Measurements from ENCODE around the gene GLCE.

GRCh38 chr15:69292826-69293420 lies 132.5 kb downstream of the GLCE start:
- TF ChIP-seq, protein P1, sequence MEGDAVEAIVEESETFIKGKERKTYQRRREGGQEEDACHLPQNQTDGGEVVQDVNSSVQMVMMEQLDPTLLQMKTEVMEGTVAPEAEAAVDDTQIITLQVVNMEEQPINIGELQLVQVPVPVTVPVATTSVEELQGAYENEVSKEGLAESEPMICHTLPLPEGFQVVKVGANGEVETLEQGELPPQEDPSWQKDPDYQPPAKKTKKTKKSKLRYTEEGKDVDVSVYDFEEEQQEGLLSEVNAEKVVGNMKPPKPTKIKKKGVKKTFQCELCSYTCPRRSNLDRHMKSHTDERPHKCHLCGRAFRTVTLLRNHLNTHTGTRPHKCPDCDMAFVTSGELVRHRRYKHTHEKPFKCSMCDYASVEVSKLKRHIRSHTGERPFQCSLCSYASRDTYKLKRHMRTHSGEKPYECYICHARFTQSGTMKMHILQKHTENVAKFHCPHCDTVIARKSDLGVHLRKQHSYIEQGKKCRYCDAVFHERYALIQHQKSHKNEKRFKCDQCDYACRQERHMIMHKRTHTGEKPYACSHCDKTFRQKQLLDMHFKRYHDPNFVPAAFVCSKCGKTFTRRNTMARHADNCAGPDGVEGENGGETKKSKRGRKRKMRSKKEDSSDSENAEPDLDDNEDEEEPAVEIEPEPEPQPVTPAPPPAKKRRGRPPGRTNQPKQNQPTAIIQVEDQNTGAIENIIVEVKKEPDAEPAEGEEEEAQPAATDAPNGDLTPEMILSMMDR (IDR thresholded peaks at IDR 0.05) = no peak
- no peak for TF ChIP-seq POLR2A (IDR thresholded peaks at IDR 0.05)

Measured in heart left ventricle (tissue), 13 donors.